GM18858 (cell line): ENCODE measurements around the gene PHACTR1.

Experiments
- ATAC-seq: cut with Tn5 transposase; IDR thresholded peaks from one replicate; pipeline ENCODE4 v1.9.1; 2021; ENCODE audit not compliant: unreplicated experiment

Gene PHACTR1

DNA sequence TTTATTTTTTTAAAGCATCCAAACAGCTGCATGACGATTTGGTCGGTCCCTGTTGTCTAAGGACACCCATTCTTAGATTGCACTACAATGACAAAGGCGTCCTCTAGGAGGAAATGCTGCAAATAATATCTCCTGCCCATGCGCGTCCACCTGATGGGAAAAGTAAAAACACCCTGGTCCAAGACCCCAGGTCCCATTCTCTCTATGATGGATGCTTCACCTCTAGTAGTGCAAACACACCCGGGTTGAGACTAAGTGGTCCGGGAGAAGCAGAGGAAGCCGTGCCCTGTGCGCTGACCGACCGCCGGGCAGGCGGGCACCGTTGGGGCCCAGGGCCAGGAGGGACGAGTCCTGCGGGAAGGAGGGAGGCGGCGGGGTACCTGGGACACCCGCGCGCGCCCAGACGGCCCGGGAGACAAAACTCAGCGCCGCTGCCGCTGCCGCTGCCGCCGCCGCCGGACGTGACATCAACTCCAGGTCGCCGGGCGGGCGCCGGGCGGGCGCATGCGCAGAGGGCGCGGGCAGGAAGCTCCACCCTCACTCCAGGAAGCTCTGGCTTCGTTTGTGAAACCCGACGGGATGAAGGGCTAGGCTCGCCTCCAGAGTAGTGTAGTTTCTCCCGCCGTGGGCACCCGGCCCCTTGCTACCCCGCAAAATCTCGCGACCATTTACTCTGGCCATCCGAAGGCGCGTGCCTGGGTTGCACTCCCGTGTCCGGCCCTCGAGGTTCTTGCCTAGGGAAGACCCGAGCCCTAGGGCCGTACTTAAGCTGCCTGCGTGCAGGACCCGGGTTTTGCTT, 611.7 kb downstream of the PHACTR1 start, which contains the start of gene TBC1D7:
Gene TBC1D7, minus strand, starts transcription at position 462 of the 799 bp plus-strand sequence. CDS start 1,639 bp downstream, outside the sequence.
- ATAC-seq, result peak; percentile 62

DNA sequence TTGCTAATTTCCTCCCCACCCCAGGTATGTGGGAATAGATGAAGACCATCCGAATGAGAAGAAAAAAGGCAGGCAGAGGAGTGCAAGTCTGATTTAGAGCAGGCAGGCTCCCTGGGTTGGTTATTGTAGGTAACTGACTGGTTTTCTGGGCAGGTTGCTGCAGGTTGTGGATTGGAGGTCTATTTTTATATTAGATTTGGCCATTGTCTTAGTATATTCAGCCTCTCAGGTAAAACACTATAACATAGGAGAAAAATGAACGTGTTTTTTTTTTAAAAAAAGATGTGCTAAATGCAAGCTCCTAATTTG, 612.3 kb downstream of the PHACTR1 start:
- no peak for ATAC-seq

DNA sequence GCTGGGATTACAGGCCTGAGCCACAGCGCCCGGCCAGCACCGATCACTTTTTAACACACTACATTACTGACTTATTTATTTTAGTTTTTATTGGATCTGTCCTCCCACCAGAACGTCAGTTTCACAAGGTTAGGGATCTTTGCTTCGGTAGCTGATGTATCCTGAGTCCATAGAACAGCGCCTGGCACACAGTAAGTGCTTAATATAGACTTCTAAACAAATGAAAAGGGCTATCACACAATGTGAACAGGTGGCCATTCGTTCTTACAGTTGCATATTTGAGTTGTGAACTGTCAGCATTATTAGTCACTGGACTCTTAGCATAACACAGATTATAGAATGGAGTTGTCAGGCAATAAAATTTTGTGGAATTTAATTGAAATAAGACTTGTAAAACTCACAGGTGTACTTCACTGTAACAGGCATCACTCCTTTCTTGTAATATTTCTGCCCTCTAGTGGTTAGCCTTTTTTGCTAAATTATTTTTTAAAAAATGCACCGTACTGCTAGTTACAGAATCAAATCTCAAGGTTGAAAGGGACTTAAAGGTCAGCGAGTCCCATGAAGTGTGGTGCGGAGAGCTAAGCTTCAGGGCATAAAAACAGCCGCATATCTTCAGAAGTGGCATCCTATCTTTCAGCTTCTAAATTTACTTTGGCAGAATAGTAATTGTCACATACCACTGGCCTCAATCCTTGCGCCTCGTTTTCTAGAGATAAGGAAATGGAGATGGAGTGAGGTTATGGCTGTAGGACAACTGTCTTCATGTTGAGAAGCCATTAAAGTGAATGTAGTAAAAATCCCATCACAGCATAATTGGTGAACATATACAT, 615.2 kb downstream of the PHACTR1 start:
- no peak for ATAC-seq

DNA sequence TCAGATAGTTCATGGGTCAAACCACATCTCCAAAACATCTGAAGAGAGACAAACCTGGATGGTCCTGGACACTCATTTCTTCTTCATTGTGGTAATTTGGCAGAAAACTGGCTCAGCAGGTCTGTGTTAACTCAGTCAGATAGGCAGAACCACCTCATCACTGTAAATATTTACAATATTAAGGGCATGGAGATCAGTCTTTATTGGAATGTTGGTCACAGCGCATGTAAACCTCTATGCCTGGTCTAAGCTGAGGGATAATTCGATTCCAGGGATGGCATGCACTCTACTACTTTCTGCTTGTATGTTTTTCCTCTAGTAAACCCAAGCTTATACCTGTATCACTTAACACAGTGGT, 615.8 kb downstream of the PHACTR1 start:
- ATAC-seq, result no peak

DNA sequence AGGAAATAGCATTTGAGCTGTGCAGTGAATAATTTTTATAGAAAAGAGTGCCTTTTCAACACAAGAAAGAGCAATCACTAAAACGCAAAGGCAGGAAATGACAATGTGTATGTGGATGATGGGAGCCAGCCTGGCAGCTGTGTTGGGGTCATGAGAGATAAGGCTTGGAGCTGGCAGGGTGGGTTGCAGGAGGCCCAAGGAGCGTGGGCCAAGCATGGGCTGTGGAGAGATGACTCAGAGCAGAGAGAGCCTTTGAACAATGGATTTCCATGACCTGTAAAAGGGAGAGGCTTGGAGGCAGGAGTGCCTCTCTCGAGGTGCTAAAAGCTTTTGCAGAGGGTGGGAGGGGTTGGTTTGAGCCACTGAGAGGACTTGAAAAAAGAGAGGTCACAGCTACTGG, 618.4 kb downstream of the PHACTR1 start:
- no peak for ATAC-seq

DNA sequence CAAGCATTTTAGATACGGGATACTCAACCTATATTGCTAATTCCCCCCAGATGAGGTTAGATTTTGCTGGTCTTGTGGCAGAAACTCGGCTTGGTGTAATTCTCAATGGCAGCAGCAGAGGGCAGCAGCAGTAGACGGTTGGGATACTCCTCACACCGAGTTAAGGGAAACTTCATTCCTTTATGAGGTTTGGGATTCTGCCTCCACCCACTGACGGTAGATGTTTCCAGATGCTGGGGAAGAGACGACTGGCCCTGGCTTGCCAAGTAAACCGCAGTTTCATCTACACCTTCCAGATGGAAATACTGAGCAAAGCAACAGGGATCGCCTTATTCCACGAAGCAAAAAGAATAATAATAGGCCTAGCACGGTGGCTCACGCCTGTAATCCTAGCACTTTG, 620.0 kb downstream of the PHACTR1 start:
- no peak for ATAC-seq

DNA sequence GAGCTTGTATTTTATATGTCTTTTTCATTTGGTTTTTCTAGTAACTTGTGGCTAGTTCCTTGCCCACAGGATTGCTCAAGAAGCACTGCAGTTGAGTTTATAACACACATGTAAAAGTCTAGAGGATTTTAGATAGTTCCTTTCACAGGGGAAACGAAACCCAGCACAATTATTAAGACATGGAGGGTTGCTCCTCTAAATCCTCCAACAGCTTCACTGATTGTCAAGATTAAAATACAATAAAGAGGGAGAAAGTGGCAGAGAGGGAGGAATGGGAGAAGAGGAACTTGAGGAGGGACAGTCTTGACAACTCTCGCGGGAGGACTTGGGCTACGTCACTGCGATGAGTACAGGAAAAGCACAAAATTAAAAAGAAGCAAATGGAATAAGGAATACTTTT, 621.5 kb downstream of the PHACTR1 start:
- ATAC-seq, result no peak
